Thymus (tissue), 11 donors: Measurements from ENCODE around the gene LEPROT. TPM values are rescaled to one million over a fixed set of nuclear protein-coding genes. Genes with fewer than 3 reads are reported as not detected.
"Not testable (repeated sequence)": the region's sequence is repeated elsewhere in the genome, so short reads cannot be mapped to it uniquely, and the experiment has no call there.

Source experiments
- DNase-seq, 9 donors: peaks; one replicate each; pipeline ENCODE4 v3.0.0-alpha.2; 2013; ENCODE audit warnings: low spot score in 9 of 9, low read depth in 6 of 9, missing footprints in 1 of 9
- H3K27ac ChIP-seq, 2 donors: one replicate each; pipeline ENCODE4 v1.5.1; 2013; ENCODE audit warnings: control low read depth in 1 of 2, low read depth in 1 of 2, low read length in 1 of 2, mild to moderate bottlenecking in 1 of 2, moderate library complexity in 1 of 2
- H3K27me3 ChIP-seq, 2 donors: one replicate each; pipeline ENCODE4 v1.5.1; 2013; ENCODE audit warnings: low read length in 1 of 2; ENCODE audit not compliant: control insufficient read depth in 2 of 2, insufficient read depth in 1 of 2
- H3K36me3 ChIP-seq, 2 donors: one replicate each; pipeline ENCODE4 v1.5.1; 2013; ENCODE audit warnings: low read length in 1 of 2, mild to moderate bottlenecking in 1 of 2, moderate library complexity in 1 of 2; ENCODE audit not compliant: control insufficient read depth in 2 of 2, insufficient read depth in 2 of 2
- H3K4me1 ChIP-seq, 2 donors: one replicate each; pipeline ENCODE4 v1.5.1; 2013; ENCODE audit warnings: low read length in 2 of 2; ENCODE audit not compliant: control insufficient read depth in 2 of 2, insufficient read depth in 2 of 2
- H3K4me3 ChIP-seq, 2 donors: one replicate each; pipeline ENCODE4 v1.5.1; 2013; ENCODE audit warnings: low read length in 2 of 2, control low read depth in 1 of 2, mild to moderate bottlenecking in 1 of 2
- H3K9me3 ChIP-seq, 2 donors: one replicate each; pipeline ENCODE4 v1.5.1; 2013; ENCODE audit warnings: low read length in 1 of 2, mild to moderate bottlenecking in 1 of 2; ENCODE audit not compliant: control insufficient read depth in 2 of 2, insufficient read depth in 1 of 2
- WGBS: extraction: QIAGEN DNeasy Blood & Tissue Kit; methylation state at CpG from one replicate; pipeline ENCODE4 v1.1.7; 2013; 5-methylcytosine and 5-hydroxymethylcytosine counted together
- polyA plus RNA-seq: library from polyadenylated mRNA; stranded (reverse); fragments of 200-250 nt; gene quantifications from one replicate; pipeline ENCODE4 v1.2.3, GENCODE V29; 2013
- total RNA-seq: library from RNA; stranded (reverse); fragments of 120-200 nt; gene quantifications from one replicate; pipeline ENCODE4 v1.2.4, GENCODE V29; 2013
- donor health status: healthy.

Gene LEPROT
- total and polyA plus RNA-seq, 2 donors, result 14.8 to 34.6 TPM

- Histone ChIP-seq H3K4me1 (no peaks in the 10 kb centered on the region), H3K4me3 (no peak overlapping the region), H3K36me3 (no peaks in the 10 kb centered on the region), H3K9me3 (no peaks in the 10 kb centered on the region), H3K27ac (no peak overlapping the region), H3K27me3 (no peaks in the 10 kb centered on the region)
- no peak for DNase-seq
- WGBS, result 75% methylated on average over 1 of the region's 1 CpG
These were observed 20.4 kb downstream of the LEPROT start for GRCh38 chr1:65440915-65441314.

GRCh38 chr1:65441464-65441863, 21.0 kb downstream of the LEPROT start:
- Histone ChIP-seq H3K36me3 (no peaks in the 10 kb centered on the region), H3K27ac (no peak overlapping the region), H3K4me1 (no peaks in the 10 kb centered on the region), H3K9me3 (no peaks in the 10 kb centered on the region), H3K27me3 (no peaks in the 10 kb centered on the region), H3K4me3 (no peak overlapping the region)
- no peak for DNase-seq
- 94% methylated on average over 3 of the region's 3 CpGs for WGBS

- Histone ChIP-seq H3K9me3 (no peaks in the 10 kb centered on the region), H3K4me3 (no peak overlapping the region), H3K27me3 (no peaks in the 10 kb centered on the region), H3K36me3 (no peaks in the 10 kb centered on the region), H3K27ac (no peak overlapping the region), H3K4me1 (no peaks in the 10 kb centered on the region)
- 97% methylated on average over 1 of the region's 1 CpG for WGBS
- DNase-seq, result no peak
These were observed 22.0 kb downstream of the LEPROT start for GRCh38 chr1:65442442-65442841.

- Histone ChIP-seq H3K4me3 (no peak overlapping the region), H3K36me3 (no peaks in the 10 kb centered on the region), H3K9me3 (no peaks in the 10 kb centered on the region), H3K27ac (no peak overlapping the region), H3K4me1 (no peaks in the 10 kb centered on the region), H3K27me3 (no peaks in the 10 kb centered on the region)
- no peak for DNase-seq
- WGBS, result 86% methylated on average over 2 of the region's 2 CpGs
These were observed 23.2 kb downstream of the LEPROT start for GRCh38 chr1:65443647-65444046.

GRCh38 chr1:65444128-65444640, 23.7 kb downstream of the LEPROT start:
- Histone ChIP-seq H3K4me1 (no peaks in the 10 kb centered on the region), H3K27me3 (no peaks in the 10 kb centered on the region), H3K4me3 (no peak overlapping the region), H3K36me3 (no peaks in the 10 kb centered on the region), H3K9me3 (no peaks in the 10 kb centered on the region), H3K27ac (no peak overlapping the region)
- WGBS, result 96% methylated on average over 5 of the region's 5 CpGs
- DNase-seq, result no peak

- WGBS, result 99% methylated on average over 1 of the region's 1 CpG
- DNase-seq, result no peak
- Histone ChIP-seq H3K4me3 (no peak overlapping the region), H3K9me3 (no peaks in the 10 kb centered on the region), H3K27ac (no peak overlapping the region), H3K27me3 (no peaks in the 10 kb centered on the region), H3K4me1 (no peaks in the 10 kb centered on the region), H3K36me3 (no peaks in the 10 kb centered on the region)
These were observed 25.4 kb downstream of the LEPROT start for GRCh38 chr1:65445837-65446236.

- H3K4me1 ChIP-seq, result no peaks in the 10 kb centered on the region
- no peak for DNase-seq
- H3K36me3 ChIP-seq, result no peaks in the 10 kb centered on the region
- H3K4me3 ChIP-seq, result no peak overlapping the region
- no peaks in the 10 kb centered on the region for H3K9me3 ChIP-seq
- H3K27me3 ChIP-seq, result no peaks in the 10 kb centered on the region
- WGBS, result 98% methylated on average over 4 of the region's 4 CpGs
- H3K27ac ChIP-seq, result no peak overlapping the region
These were observed 28.9 kb downstream of the LEPROT start for GRCh38 chr1:65449214-65449823.

- 91% methylated on average over 10 of the region's 10 CpGs for WGBS
- H3K4me3 ChIP-seq, H3K27me3 ChIP-seq, DNase-seq, H3K27ac ChIP-seq, H3K9me3 ChIP-seq, H3K4me1 ChIP-seq, H3K36me3 ChIP-seq: not testable (repeated sequence)
These were observed 35.2 kb downstream of the LEPROT start for GRCh38 chr1:65455678-65456077.

GRCh38 chr1:65456481-65456880, 36.0 kb downstream of the LEPROT start:
- no peaks in the 10 kb centered on the region for H3K4me1 ChIP-seq
- no peaks in the 10 kb centered on the region for H3K9me3 ChIP-seq
- H3K4me3 ChIP-seq, result no peak overlapping the region
- H3K27me3 ChIP-seq, result no peaks in the 10 kb centered on the region
- no peaks in the 10 kb centered on the region for H3K36me3 ChIP-seq
- H3K27ac ChIP-seq, result no peak overlapping the region
- no peak for DNase-seq
